Fibroblast of skin of right quadriceps (primary cell): ENCODE measurements around the gene TXNDC11.
A peak's percentile ranks its signal among the peaks of the same experiment; 100 is the strongest.

Experiments
- DNase-seq: peaks from one replicate; pipeline ENCODE4 v3.0.0-alpha.2; 2013

TXNDC11 gene

DNA sequence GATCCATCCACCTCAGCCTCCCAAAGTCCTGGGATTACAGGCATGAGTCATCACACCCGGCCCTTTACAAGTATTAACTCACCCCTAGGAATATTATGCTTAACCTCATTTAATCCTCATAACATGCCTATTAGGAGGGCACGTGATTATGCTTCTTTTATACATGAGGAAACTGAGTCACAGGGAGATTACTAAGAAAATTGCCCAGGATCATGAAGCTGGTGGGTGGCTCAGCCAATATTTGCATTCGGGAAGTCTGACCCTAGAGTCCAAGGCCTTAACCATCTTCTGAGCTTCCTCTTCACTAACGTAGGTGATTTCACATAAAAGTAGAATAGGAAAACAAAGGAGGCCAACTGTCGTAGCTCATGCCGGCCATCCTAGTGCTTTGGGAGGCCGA is 93.4 kb downstream of the TXNDC11 start:
- no peak for DNase-seq

DNA sequence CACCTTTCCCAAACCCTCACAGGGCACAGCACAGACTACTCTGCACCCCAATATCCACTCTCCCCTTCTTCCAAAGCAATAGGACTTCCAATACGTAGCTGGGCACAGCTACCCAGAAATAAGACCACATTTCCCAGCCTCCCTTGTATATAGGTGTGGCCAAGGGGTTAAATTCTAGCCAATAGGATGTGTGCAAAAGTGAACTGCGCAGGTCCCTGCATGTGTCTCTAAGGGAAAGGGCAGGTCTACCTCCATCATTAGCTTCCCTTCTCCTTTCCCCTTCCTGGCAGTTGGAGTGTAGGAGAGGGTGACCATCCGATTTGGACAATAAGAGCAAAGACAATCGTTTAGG is 99.9 kb downstream of the TXNDC11 start:
- DNase-seq, result no peak

DNA sequence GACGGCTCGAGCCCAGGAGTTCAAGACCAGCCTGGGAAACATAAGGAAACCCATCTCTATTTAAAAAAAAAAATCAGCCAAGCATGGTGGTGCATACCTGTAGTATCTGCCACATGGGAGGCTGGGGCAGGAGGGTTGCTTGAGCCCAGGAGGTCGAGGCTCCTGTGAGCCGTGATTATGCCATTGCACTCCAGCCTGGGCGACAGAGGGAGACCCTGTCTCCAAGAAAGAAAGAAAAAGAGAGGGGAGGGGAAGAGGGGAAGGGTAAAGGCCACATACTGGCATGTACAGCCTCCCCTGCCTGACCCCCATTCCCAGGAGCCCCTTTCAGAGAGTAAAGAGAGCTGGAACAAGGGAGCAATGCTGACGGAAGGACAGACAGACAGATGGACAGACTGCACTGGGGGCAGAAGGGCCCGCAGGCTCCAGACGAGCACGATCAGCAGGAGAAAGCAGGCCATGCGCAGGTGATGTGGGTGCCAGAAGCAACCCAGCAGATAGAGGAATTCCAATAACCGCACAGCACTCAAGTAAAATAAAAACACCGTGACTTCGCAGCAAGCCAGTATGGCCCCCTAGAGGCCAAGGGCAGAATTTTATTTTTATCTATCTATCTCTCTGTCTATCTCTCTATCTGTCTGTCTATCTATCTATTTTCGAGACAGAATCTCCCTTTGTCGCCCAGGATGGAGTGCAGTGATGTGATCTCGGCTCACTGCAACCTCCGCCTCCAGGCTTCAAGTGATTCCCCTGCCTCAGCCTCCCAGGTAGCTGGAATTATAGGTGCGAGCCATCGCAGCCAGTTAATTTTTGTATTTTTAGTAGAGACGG is 101.5 kb downstream of the TXNDC11 start:
- DNase-seq, result peak; percentile 62

DNA sequence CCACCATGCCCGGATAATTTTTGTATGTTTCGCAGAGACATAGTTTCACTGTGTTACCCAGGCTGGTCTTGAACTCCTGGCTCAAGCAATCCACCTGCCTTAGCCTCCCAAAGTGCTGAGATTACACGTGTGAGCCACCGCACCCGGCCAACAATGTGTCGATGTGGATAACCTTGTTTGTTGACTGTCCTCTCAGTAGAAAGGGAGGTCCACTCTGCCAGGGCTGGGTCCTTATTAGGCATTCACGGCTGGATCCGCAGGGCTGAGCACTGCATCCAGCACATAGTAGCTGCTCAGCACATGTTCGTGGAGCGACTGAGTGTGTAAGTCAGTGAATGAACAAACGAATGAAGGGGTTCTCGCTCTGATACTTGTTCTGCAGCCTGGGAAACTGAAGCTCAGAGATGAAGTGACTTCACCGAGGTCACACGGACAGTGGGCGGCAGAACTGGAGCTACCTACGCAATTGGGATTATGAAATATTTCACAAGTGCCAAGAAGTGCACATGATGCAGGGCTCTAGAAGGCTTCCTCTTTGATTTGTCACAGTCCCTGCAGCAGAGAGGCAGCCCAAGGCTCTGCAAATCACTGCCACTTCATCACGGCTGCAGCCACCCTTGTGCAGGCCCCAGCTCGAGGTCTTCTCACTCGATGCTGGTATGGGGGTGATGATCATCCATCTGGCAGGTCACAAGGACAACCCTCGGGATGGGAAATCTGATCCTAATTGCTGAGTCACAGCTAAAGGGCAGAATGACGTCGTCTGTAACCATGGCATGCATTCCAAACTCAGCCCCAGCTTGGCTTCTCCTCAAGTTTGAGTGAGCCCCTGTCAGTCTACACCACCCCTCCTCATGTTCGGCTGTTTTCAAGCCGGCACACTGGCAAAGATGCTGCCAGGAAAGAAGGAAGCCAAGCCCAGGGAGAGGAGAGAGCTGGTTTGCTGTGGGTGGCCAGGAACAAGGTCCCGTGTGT is 102.4 kb downstream of the TXNDC11 start:
- peak; percentile 97 for DNase-seq

DNA sequence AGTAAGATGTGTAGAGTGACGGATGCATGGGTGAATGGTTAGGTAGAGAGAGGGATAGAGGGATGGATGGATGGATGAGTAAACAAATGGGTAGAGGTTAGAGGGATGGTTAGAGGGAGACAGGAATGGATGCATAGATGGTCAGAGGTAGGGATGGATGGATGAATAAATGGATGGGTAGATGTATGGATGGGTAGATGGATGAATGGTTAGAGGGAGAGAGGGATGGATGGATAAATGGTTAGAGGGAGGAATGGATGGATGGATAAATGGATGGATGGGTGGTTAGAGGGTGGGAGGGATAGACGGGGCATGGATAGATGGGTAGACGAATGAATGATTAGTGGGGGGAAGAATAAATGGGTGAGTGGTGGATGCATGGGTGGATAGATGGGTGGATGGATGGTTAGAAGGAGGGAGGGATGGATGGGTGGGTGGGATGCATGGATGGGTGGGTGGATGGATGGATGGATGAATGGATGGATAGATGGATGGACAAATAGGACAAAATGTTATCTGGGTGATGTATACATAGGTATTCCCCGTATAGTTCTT is 103.6 kb downstream of the TXNDC11 start:
- no peak for DNase-seq

DNA sequence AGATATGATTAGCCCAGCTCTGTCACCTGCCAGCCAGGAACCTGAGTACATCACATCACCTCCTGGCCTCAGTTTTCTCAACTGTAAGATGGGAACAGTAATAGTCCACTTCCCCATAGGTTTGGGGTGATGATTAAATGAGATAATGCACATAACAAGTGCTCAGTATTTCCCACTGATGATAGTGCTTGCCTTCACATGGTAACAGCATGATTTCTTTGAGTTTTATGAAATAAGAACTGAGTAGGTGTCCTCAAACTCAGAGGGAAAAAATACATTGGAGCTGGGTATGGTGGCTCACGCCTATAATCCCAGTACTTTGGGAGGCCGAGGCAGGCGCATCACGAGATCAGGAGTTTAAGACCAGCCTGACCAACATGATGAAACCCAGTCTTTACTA is 104.5 kb downstream of the TXNDC11 start:
- no peak for DNase-seq

DNA sequence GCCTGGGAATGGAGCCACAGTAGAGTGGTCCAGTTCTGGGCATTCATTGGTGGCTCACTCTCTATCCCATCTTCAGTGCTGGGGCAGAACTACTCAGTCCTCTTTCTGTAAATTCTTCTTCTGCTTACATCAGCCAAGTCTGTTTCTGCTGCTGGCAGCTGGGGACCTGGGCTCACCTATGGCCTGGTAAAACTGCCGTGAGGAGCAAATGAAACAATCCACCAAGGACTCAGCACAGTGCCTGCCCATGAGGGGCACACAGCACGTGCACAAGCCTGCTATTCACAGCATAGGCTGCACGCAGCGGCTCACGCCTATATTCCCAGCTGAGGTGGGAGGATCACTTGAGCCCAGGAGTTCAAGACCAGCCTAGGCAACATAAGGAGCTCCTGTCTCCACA is 105.3 kb downstream of the TXNDC11 start:
- DNase-seq, result no peak

DNA sequence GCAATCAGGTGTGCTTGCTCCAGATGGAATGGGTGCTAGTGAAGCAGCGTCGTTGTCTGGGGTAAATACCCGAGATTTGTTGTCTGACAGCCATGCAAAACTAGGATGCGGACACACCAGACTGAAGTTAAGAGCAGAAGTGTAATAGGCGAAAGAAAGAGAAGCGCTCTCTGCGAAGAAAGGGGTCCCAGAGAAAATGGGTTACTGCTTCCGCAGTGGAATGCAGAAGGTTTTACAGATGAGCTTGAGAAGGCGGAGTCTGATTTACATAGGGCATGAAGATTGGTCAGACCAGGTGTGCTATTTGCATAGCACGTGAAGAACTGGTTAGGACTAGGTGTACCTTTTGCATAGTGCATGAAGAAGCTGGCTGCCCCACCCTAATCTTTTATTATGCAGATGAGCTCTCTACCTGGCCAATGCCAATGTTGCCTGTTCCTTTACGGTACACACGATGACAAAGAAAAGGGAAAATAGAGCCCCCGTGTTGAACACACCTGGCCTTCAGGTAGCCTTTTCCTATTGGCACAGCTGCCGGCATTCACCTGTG is 106.4 kb downstream of the TXNDC11 start:
- no peak for DNase-seq

DNA sequence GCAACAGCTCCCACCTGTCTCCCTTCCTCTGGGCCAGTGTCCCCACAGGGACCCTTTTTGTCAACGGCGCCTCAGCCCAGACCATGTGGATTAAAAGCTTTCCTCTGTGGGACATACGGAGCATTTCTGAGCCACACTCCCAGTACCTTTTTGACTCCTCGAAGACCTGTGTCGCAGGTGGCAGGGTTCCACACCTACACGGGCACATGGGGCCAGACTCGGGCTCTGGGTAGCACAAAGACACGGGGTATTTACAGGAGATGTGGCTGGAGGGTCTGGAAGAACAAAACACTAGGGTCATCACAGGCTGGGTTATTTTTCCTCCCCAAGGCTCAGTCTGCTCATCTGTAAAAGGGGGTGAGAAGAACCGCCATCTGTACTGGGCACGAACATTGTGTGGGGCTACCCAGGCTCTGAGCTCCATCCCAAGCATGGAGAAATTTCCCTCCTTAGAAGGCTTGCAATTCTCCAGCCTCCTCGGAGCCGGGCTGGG is 106.9 kb downstream of the TXNDC11 start:
- DNase-seq, result no peak

DNA sequence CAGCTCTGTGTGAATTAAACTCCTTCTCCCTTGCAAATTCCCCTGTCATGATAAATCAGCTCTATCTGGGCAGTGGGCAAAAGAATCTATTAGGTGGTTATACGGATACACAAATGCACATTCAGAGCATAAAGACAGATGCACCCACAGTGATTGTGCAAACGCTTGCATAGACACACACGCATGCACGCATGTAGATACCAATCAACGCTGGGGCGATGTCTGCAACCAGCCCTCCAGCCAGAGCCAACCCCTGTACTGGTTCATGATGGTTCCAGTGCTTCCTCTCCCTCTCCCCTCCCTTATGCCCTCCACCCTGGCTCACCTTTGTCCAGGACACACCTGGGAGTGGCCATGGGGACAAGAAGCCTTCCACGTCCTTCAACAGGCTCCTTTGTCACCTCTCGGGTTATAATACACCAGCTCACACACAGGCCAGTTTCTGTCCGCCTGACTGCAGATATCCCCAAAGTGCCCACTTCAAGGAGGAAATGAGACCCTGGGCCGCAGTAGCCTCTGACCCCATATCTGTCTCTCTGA is 107.5 kb downstream of the TXNDC11 start:
- no peak for DNase-seq

DNA sequence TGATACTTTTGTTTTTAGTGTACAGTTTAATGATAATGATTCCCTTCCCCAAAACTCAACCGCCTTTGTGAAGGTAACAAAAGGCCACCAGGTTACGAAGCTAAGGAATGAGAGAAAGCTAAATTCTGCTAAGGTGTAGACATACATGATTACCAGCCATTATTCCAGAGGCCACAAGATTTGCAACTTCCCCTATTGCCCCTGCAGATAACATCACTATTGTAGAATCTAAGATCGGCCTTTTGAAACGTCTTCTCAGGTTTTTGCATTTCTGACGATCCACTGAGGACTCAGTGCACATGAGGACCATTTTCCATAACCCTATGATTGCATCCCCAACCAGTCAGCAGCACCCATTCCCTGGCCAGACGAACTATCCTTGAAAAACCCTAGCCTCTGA is 108.3 kb downstream of the TXNDC11 start:
- no peak for DNase-seq

DNA sequence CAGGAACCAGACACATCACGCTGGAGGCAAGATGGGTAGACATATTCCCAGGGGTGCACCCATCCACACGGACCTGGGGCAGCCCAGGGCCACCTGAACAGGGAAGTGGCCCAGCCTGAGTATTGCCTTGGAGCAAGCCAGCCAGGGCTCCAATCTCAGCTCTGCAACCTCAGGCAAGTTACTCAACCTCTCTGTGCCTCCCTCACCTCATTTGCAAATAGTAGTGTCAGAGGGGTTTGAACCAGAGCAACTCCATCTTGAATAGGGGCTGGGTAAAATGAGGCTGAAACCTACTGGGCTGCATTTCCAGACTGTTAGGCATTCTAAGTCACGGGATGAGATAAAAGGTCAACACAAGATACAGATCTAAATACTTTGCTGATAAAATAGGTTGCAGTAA is 109.5 kb downstream of the TXNDC11 start:
- no peak for DNase-seq

DNA sequence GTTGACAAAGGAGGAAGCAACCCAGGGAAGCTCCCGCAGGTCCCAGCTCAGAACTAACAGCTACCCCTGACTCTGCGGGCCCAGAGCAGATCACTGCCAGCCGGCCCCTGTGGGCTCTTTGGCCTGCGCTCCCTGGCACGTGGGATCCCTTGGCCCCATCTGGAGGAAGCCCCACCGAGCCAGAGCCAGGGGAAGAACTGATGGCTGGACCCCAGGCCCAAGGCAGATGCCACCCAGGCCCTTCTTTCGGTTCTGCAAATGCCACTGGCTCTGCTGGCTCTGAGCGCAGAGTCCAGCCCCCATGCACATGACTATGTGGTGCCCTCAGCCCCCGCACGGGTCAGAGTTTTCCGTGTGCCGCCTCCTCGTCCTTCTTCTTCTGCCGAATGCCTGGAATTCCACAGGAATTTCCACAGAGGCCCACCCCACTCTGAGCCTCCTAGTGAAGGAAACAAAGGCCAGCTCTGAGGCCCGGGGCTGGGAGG is 110.2 kb downstream of the TXNDC11 start:
- DNase-seq, result peak; percentile 68

DNA sequence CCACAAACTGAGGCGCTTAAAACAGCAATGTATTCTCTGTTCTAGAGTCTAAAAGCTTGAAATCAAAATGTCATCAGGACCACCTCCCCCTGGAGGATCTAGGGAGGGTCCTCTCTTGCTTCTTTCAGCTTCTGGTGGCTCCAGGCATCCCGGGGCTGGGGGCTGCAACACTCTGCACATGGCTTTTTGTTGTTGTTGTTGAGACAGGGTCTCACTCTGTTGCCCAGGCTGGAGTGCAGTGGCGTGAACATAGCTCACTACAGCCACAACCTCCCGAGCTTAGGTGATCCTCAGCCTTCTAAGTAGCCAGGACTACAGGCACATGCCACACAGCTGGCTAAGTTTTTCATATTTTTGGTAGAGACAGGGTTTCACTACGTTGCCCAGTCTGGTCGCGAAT is 111.4 kb downstream of the TXNDC11 start:
- DNase-seq, result no peak

DNA sequence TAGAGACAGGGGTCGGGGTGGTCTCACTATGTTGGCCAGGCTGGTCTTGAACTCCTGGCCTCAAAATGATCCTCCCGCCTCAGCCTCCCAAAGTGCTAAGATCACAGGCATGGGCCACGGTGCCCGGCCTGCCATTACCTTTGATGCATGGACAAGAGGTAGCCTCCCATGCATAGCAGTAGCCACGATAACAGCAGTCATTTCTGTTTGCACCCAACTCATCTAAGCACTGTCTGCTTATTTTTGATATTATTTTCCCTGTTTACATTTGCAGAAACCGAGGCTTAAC is 111.9 kb downstream of the TXNDC11 start:
- DNase-seq, result no peak

DNA sequence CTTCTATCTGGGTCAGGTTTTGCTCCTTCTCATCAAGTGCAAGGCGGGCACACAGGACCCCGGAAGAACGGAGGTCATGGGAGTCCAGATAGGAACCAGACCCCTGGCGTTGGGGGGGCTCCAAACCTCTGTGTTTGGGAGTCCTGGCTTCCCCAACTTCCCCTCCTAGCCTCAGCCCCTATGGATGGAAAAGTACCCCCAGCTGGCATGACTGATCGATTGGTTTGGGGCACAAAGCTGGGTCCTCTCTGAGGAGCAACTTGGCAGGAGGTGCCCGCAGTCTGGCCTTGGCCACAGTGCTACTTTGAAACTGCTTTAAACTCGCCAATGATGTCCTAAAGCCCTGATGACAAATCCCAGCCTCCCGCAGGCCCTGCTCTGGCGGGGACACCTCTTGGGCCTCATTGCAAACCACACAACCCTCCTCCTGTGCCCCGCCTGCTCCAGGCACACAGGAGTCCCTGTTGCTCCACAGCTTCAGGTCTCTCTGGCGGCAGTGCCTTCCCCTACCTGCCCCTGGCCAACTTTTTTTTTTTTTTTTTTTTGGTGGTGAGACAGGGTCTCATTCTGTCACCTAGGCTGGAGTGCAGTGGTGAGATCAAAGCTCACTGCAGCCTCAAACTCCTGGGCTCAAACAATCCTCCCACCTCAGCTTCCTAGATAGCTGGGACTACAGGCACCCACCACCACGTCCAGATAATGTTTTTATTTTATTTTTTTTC is 112.5 kb downstream of the TXNDC11 start:
- DNase-seq, result no peak
